Suprapubic skin (tissue), 2 donors: ENCODE results near the gene ADAD2.

Source experiments
- EP300 ChIP-seq: sonication (generic); formaldehyde crosslinking; IDR thresholded peaks from one replicate; pipeline ENCODE4 v1.6.1; 2017; ENCODE audit warnings: antibody characterized with exemption
- POLR2A ChIP-seq, 2 donors: fragments of 450-650 bp; IDR thresholded peaks; one replicate each; pipeline ENCODE4 v1.6.1; 2017; ENCODE audit warnings: antibody characterized with exemption in 2 of 2, mild to moderate bottlenecking in 2 of 2, moderate library complexity in 2 of 2

- TF ChIP-seq POLR2A (IDR thresholded peaks at IDR 0.05) (no peak), EP300 (no peak)
Measured at GRCh38 chr16:84166796-84167695, 23.9 kb upstream of the ADAD2 start.
